Stomach (tissue), 9 donors: ENCODE results near the gene SYT8. TPM values are rescaled to one million over a fixed set of nuclear protein-coding genes. Genes with fewer than 3 reads are reported as not detected.
"Not testable (repeated sequence)": the region's sequence is repeated elsewhere in the genome, so short reads cannot be mapped to it uniquely, and the experiment has no call there.

ENCODE experiments used
- DNase-seq, 2 donors: peaks; one replicate each; pipeline versions ENCODE4 v3.0.0 to v3.0.0-alpha.2; 2013 to 2019
- H3K27ac ChIP-seq, 5 donors: fragments of 200-600 bp in 4 of 5; sonication (generic) in 4 of 5; one replicate each; pipeline ENCODE4 v1.5.1; 2013 to 2019; ENCODE audit warnings: mild to moderate bottlenecking in 1 of 5, moderate library complexity in 1 of 5
- H3K27me3 ChIP-seq, 3 donors: fragments of 200-600 bp; sonication (generic); one replicate each; pipeline ENCODE4 v1.5.1; 2017 to 2019; ENCODE audit warnings: mixed run types in 1 of 3
- H3K36me3 ChIP-seq, 4 donors: fragments of 200-600 bp; sonication (generic); 1 replicate in 3 of 4; 2 replicates in 1 of 4; pipeline ENCODE4 v1.5.1; 2016 to 2019
- H3K4me1 ChIP-seq, 4 donors: fragments of 200-600 bp; sonication (generic); one replicate each; pipeline ENCODE4 v1.5.1; 2016 to 2019
- H3K4me3 ChIP-seq, 4 donors: fragments of 200-600 bp; sonication (generic) in 3 of 4; one replicate each; pipeline ENCODE4 v1.5.1; 2016 to 2019; ENCODE audit warnings: mild to moderate bottlenecking in 1 of 4
- H3K9me3 ChIP-seq, 4 donors: fragments of 200-600 bp; sonication (generic); one replicate each; pipeline ENCODE4 v1.5.1; 2016 to 2019
- CTCF ChIP-seq, 7 experiments: fragments of 450-650 bp in 4 of 7; fragments of 200-600 bp in 3 of 7; sonication (generic) in 3 of 7; IDR thresholded peaks; one replicate each; pipeline ENCODE4 v1.5.1; 2016 to 2019; ENCODE audit warnings: antibody characterized with exemption in 7 of 7, control low read depth in 2 of 7, mild to moderate bottlenecking in 1 of 7
- EP300 ChIP-seq: sonication (generic); formaldehyde crosslinking; IDR thresholded peaks from one replicate; pipeline ENCODE4 v1.6.1; 2017; ENCODE audit warnings: antibody characterized with exemption
- POLR2A ChIP-seq, 4 donors: fragments of 450-650 bp; IDR thresholded peaks; one replicate each; pipeline ENCODE4 v1.6.1; 2016; ENCODE audit warnings: antibody characterized with exemption in 4 of 4, control low read depth in 2 of 4, mild to moderate bottlenecking in 1 of 4, moderate library complexity in 1 of 4
- POLR2AphosphoS5 ChIP-seq, 3 donors: sonication (generic); formaldehyde crosslinking; IDR thresholded peaks; one replicate each; pipeline ENCODE4 v1.6.1; 2016; ENCODE audit warnings: antibody characterized with exemption in 3 of 3
- WGBS, 5 donors: extraction: QIAGEN DNeasy Blood & Tissue Kit in 3 of 5; methylation state at CpG; one replicate each; pipeline versions ENCODE4 v1.1.5 to v1.1.7; 2013 to 2018; 5-methylcytosine and 5-hydroxymethylcytosine counted together
- intact Hi-C: fragments of 100-400 bp; cut with DNase I; formaldehyde crosslinking; loops from one replicate; pipeline ENCODE4 v1.15.1; 2023; ENCODE audit warnings: low total_unique reads
- polyA plus RNA-seq, 3 donors: library from polyadenylated mRNA; stranded (reverse); fragments of 200-250 nt; gene quantifications; one replicate each; pipeline ENCODE4 v1.2.3, GENCODE V29; 2013
- small RNA-seq, 4 donors: library from RNA; depleted of rRNA; stranded (forward); fragments of <200 nt; gene quantifications; one replicate each; pipeline ENCODE3, GENCODE V24; 2016
- total RNA-seq, 5 donors: library from RNA; depleted of rRNA; stranded (reverse); fragments of >200 nt; gene quantifications; one replicate each; pipeline versions ENCODE4 v1.1.0 to v1.2.3, GENCODE V29; 2014 to 2016
- donor health status: healthy with polysubstance abuse.
- donor health status: Bipolar disorder and iron deficiency.
- donor health status: healthy.

The SYT8 gene
- total and polyA plus RNA-seq, 8 donors: 0.72 to 77.3 (median 2.7) TPM

DNA sequence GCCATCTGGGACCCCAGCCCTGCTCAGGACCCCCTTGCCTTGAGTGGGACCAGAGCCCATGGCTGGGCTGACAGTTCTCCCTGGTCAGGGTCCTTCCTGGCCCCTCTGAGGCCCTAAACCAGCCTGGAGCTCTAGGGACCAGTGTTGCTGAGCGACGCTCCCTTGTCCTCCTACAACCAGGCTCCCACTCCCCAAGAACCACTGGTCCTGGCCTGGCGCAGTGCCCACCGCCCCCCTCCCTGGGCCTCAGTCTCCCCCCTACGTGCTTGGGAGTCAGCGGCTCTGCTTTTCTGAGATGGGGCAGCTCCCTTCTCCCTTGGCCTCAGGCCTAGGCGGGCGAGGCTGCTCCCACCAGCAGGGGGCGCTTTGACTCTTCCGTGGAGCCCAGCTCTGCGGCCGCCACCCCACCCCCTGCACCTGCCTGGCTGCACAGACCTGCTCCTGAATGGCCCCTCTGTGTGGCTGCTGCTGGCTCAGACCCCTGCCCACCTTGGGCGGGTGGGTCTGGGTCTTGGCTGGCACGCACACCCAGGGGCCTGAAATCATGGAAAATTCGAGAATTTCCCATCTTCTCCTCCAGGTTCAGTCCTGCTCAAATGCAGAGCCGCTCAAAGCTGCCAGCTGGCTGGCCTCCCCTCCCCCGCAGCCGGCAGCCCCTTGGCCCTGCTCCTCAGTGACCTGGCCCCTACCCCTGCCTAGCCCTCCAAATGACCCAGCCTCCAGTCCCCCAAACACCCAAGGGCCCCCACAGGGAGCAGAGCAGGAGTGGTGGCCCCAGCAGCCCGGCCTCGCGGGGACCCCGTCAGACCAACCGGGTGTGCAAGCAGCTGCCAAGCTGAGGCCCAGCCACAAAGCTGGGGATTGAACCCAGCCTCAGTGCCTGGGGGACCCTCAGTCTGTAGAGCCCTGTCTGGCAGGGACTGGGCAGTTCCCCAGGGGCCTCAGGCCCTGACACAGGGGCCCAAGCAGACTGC lies 47.8 kb downstream of the SYT8 start:
- no peak overlapping the region for H3K4me3 ChIP-seq
- WGBS, 5 donors: 32 to 44% (median 39%) methylated on average over 15 to 23 of the region's 23 CpGs
- DNase-seq: peak; percentile 82 to 95
- no peaks in the 10 kb centered on the region for H3K27me3 ChIP-seq
- H3K9me3 ChIP-seq: no peaks in the 10 kb centered on the region
- peaks cover 18 to 49% (median 41%) of the 10 kb centered on the region in 4 donors for H3K4me1 ChIP-seq
- H3K36me3 ChIP-seq: peaks cover 0 to 50% (median 36%) of the 10 kb centered on the region in 4 donors
- peak overlapping the region in 4 of 5 donors; percentile 69 to 88 (median 84) for H3K27ac ChIP-seq
- TF ChIP-seq POLR2A (IDR thresholded peaks at IDR 0.05): no peak
- peak in 1 of 3 donors; percentile 40 for TF ChIP-seq POLR2AphosphoS5 (IDR thresholded peaks at IDR 0.05)
- no peak for TF ChIP-seq EP300
- peak in 6 of 7 experiments; percentile 6 to 96 (median 81) for TF ChIP-seq CTCF (IDR thresholded peaks at IDR 0.05)
- intact Hi-C loops: no loop called here

DNA sequence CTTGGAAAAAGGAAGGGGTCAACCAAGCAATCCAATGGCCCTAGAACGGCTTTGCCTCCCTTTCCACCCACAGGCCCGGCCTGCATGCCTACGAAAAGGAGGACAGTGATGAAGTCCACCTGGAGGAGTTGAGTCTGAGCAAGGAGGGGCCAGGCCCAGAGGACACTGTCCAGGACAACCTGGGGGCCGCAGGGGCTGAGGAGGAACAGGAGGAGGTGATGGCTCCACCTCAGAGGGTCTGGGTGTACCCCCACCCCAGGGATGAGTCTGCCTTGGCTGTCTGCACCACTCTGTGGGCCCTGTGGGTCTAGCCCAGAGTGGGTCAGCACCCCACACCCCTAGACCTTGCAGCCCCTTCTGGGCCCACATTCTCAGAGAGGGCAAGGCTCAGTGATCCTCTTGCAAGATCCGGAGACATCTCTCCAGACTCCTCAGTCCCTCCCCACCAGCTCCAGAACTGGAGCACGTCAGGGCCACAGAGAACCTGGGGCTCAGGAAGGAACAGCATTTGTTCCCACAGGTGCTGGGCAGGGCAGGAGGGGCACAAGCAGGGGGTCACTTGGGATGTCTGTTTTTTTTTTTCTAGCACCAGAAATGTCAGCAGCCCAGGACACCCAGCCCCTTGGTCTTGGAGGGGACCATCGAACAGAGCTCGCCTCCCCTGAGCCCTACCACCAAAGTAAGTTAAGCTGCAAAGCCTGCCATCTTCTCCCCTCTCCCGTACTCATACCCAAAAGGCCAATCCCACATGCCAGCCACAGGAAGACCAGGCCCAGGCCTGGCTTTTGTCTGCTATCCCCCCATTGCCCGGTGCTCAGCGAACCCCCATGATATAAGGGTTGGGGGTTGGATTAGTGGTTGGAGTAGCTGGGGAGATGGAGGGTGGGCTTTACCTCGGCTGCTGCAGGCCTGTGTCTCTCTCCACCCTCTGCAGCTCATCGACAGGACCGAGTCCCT lies 48.8 kb downstream of the SYT8 start:
- Histone ChIP-seq H3K36me3 (peaks cover 0 to 61% (median 46%) of the 10 kb centered on the region in 4 donors), H3K27ac (peak overlapping the region in 1 of 5 donors; percentile 88), H3K4me3 (no peak overlapping the region), H3K4me1 (peaks cover 12 to 42% (median 39%) of the 10 kb centered on the region in 4 donors), H3K27me3 (peaks cover 0 to 5% (median 0%) of the 10 kb centered on the region in 3 donors), H3K9me3 (no peaks in the 10 kb centered on the region)
- intact Hi-C loops: no loop called here
- WGBS, 5 donors: 88 to 96% (median 91%) methylated on average over 12 to 14 of the region's 14 CpGs
- TF ChIP-seq POLR2AphosphoS5 (IDR thresholded peaks at IDR 0.05): no peak
- no peak for TF ChIP-seq EP300
- TF ChIP-seq POLR2A (IDR thresholded peaks at IDR 0.05): no peak
- TF ChIP-seq CTCF (IDR thresholded peaks at IDR 0.05): no peak
- DNase-seq: peak in 1 of 2 donors; percentile 14

DNA sequence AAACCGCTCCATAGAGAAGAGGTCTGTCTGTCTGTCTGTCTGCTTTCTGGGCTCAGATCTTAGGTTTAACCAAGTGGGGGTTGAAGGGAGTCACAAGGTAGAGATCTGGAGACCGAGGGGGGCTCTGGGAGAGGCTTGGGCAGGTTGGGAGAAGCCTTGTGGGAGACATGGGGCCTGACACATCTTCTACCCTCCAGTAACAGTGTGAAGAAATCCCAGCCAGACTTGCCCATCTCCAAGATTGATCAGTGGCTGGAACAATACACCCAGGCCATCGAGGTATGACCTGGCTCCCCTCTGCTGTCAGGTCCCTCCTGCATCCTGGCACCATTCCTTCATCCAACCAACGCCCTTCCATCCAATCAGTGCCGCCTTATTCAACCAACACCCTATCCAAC lies 49.5 kb downstream of the SYT8 start:
- peaks cover 0 to 66% (median 49%) of the 10 kb centered on the region in 4 donors for H3K36me3 ChIP-seq
- no peaks in the 10 kb centered on the region for H3K9me3 ChIP-seq
- H3K27me3 ChIP-seq: peaks cover 0 to 10% (median 0%) of the 10 kb centered on the region in 3 donors
- DNase-seq: no peak
- H3K4me1 ChIP-seq: peaks cover 12 to 47% (median 41%) of the 10 kb centered on the region in 4 donors
- no peak overlapping the region for H3K27ac ChIP-seq
- WGBS, 5 donors: 82 to 88% (median 87%) methylated on average over 5 of the region's 5 CpGs
- TF ChIP-seq POLR2AphosphoS5 (IDR thresholded peaks at IDR 0.05): no peak
- no peak for TF ChIP-seq POLR2A (IDR thresholded peaks at IDR 0.05)
- no peak for TF ChIP-seq CTCF (IDR thresholded peaks at IDR 0.05)
- no peak for TF ChIP-seq EP300
- intact Hi-C loops: no loop called here
- no peak overlapping the region for H3K4me3 ChIP-seq

DNA sequence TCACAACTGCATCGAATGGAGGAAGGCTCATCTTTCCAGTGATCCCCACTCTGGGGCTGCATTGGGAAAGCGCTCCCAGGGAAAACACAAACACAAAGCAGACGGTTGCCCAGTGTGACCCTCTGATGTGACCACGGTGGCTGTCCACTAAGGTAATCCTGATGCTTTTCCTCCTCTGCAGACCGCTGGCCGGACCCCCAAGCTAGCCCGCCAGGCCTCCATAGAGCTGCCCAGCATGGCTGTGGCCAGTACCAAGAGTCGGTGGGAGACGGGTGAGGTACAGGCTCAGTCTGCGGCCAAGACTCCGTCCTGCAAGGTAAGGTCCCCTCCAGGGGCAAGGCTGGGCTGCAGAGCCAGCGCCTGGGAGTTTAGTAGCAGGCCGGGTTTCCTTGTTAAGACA lies 51.8 kb downstream of the SYT8 start:
- H3K4me3 ChIP-seq, intact Hi-C loops, DNase-seq, H3K27ac ChIP-seq, H3K9me3 ChIP-seq: not testable (repeated sequence)
- WGBS, 5 donors: 81 to 92% (median 86%) methylated on average over 4 to 13 of the region's 13 CpGs
- Histone ChIP-seq H3K4me1 (peaks cover 1 to 48% (median 25%) of the 10 kb centered on the region in 4 donors), H3K36me3 (peaks cover 0 to 67% (median 50%) of the 10 kb centered on the region in 4 donors), H3K27me3 (peaks cover 0 to 20% (median 0%) of the 10 kb centered on the region in 3 donors)

Small RNA genes within 50 kb of the gene (small RNA-seq; reads per million reads assigned to genes)
- gene AC051649.1 (0 reads per million in 4 donors), gene MIR4298 (0 reads per million in 4 donors)

Other genes starting within 250 kb of the SYT8 start
- not detected for gene KRTAP5-1, start 249.7 kb upstream of the SYT8 start, total RNA-seq
- gene KRTAP5-1, start 249.7 kb upstream of the SYT8 start, polyA plus RNA-seq: under 1 TPM in 1 of 3 donors, not detected in 2; 0.50 TPM
- gene KRTAP5-2, start 236.7 kb upstream of the SYT8 start, total RNA-seq: not detected
- gene KRTAP5-2, start 236.7 kb upstream of the SYT8 start, polyA plus RNA-seq: not detected
- gene KRTAP5-3, start 226.5 kb upstream of the SYT8 start, total RNA-seq: not detected
- gene KRTAP5-3, start 226.5 kb upstream of the SYT8 start, polyA plus RNA-seq: not detected
- not detected for gene KRTAP5-4, start 212.9 kb upstream of the SYT8 start, total RNA-seq
- not detected for gene KRTAP5-4, start 212.9 kb upstream of the SYT8 start, polyA plus RNA-seq
- gene KRTAP5-5, start 205.2 kb upstream of the SYT8 start, total RNA-seq: not detected
- gene KRTAP5-5, start 205.2 kb upstream of the SYT8 start, polyA plus RNA-seq: not detected
- gene KRTAP5-6, start 137.8 kb upstream of the SYT8 start, total RNA-seq: not detected
- gene KRTAP5-6, start 137.8 kb upstream of the SYT8 start, polyA plus RNA-seq: not detected
- gene IFITM10, start 84.4 kb upstream of the SYT8 start, total RNA-seq: under 1 TPM in 1 of 5 donors, not detected in 4; 0.72 TPM
- 1 to 10 TPM in 1 of 3 donors, under 1 TPM in 2; 0.19 to 1.1 (median 0.95) TPM for gene IFITM10, start 84.4 kb upstream of the SYT8 start, polyA plus RNA-seq
- gene CTSD, start 71.1 kb upstream of the SYT8 start, total RNA-seq: 100 to 1,000 TPM; 115 to 590 (median 210) TPM
- gene CTSD, start 71.1 kb upstream of the SYT8 start, polyA plus RNA-seq: 100 to 1,000 TPM; 173 to 538 (median 529) TPM
- 1 to 10 TPM in 1 of 5 donors, not detected in 4; 7.2 TPM for gene TNNI2, start 4.0 kb downstream of the SYT8 start, total RNA-seq
- 10 to 100 TPM in 2 of 3 donors, under 1 TPM in 1; 0.93 to 23.4 (median 17.0) TPM for gene TNNI2, start 4.0 kb downstream of the SYT8 start, polyA plus RNA-seq
- gene LSP1, start 18.1 kb downstream of the SYT8 start, total RNA-seq: 10 to 100 TPM in 4 of 5 donors, 1 to 10 TPM in 1; 9.8 to 78.8 (median 46.8) TPM
- gene LSP1, start 18.1 kb downstream of the SYT8 start, polyA plus RNA-seq: 100 to 1,000 TPM in 2 of 3 donors, 10 to 100 TPM in 1; 29.0 to 239 (median 155) TPM
- gene PRR33, start 56.9 kb downstream of the SYT8 start, total RNA-seq: not detected
- under 1 TPM in 1 of 3 donors, not detected in 2; 0.03 TPM for gene PRR33, start 56.9 kb downstream of the SYT8 start, polyA plus RNA-seq
- gene TNNT3, start 84.7 kb downstream of the SYT8 start, total RNA-seq: 1 to 10 TPM in 2 of 5 donors, not detected in 3; 2.3 to 7.2 TPM
- 10 to 100 TPM in 1 of 3 donors, 1 to 10 TPM in 1, under 1 TPM in 1; 0.75 to 14.5 (median 3.1) TPM for gene TNNT3, start 84.7 kb downstream of the SYT8 start, polyA plus RNA-seq
- 100 to 1,000 TPM in 2 of 5 donors, 10 to 100 TPM in 3; 14.0 to 281 (median 73.8) TPM for gene MRPL23, start 112.3 kb downstream of the SYT8 start, total RNA-seq
- gene MRPL23, start 112.3 kb downstream of the SYT8 start, polyA plus RNA-seq: 100 to 1,000 TPM; 114 to 317 (median 231) TPM
- gene H19, start 162.9 kb downstream of the SYT8 start, total RNA-seq: 1,000 to 10,000 TPM in 1 of 5 donors, 100 to 1,000 TPM in 1, 10 to 100 TPM in 3; 33.3 to 2,215 (median 50.9) TPM
- gene H19, start 162.9 kb downstream of the SYT8 start, polyA plus RNA-seq: 100 to 1,000 TPM in 1 of 3 donors, 10 to 100 TPM in 2; 46.6 to 217 (median 58.0) TPM